NCI-H226 (cell line): ENCODE data around the gene LIMD2.

ENCODE experiments used
- DNase-seq: peaks from one replicate; pipeline ENCODE4 v3.0.0-alpha.2; 2015

The LIMD2 gene

GRCh38 chr17:63679214-63679613 is 20.7 kb downstream of the LIMD2 start:
- no peak for DNase-seq

GRCh38 chr17:63676584-63676983 is 23.3 kb downstream of the LIMD2 start:
- DNase-seq: no peak

GRCh38 chr17:63675607-63676546 is 24.0 kb downstream of the LIMD2 start:
- DNase-seq: peak; percentile 85

DNA sequence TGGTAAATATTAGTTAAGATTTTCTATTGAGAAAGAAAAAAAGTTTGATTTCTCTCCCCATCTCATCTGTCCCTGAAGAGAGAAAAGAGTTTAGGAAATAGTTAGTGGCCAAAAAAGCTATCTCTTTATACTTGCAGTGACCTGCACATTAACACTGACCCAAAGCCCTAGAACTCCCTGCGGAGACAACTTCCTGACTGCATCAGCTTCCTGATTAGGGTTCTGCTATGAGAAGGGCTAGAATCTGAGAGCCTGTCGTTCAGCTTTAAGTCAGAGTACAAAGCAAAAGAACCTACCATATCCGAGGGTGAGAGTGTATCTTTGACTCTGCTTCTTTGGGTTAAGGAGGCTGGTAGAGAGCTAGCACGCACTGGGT is 24.7 kb downstream of the LIMD2 start:
- DNase-seq: no peak

GRCh38 chr17:63672856-63673255 is 27.1 kb downstream of the LIMD2 start:
- DNase-seq: no peak

DNA sequence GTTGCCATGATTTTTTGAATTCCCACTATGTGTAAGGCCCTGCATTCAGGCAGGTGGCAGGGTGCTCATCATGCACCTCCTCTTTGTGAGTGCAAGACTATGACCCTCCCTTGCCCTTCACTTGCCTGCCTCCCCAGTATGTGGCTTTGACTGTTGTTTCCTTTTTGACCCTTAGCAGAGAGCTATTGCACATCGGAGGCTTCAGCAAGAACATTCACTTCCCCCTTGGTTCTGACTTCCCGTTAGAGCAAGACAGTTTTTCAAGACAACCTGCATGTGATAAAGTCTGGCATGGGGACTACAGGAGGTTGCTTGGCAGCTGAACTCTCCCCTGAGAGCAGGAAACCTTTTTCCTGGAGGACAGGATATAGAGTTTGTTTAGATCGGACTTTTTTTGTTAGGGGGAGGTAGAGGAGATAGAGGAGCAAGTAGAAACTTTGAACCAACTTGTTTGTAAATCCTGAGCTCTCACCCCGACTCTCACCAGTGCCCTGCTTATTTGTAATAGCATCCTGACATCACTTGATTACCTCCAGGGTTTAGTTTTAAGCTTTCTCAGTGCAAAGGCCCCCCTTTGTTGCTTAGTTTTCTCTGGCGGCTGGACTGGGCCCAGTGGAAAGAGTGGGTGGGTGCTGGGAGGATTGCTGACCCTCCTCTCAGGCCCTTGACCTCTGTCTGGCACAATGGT is 34.3 kb downstream of the LIMD2 start:
- DNase-seq: no peak

DNA sequence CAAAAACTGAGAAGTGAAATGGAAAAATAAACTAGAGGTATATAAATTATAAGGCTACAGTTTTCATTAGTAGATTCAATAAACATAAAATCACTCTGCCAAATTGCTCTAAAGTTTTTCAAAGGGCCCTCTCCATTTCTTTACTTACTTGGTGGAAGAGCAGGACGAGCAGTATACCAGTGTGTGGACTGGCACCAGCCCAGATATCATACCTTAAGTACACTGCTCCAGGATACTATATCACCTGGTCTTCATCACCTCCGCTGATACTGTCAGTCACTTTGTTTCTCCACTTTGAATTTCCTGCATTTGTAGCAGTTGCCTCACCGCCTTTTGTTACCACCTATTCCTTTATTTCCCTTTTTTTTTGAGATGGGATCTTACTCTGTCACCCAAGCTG is 40.1 kb downstream of the LIMD2 start:
- no peak for DNase-seq

DNA sequence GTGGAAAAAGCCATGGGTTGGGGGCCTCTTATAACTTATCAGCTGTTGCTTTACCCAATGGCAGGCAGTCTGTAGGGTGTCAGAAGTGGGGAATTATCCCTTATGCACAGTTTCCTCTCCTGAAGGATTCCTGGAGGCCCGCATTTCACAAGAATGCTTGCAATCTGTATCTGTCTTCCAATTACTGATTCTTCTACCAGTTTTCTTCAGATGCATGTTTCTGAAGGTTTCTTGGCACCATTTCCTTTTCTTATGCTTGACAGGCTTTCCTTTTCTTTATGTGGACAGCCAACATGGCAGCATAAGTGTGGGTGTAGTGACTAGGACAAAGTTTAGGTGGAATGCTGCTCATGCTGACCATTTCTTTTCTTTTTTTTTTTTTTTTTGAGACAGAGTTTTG is 41.6 kb downstream of the LIMD2 start:
- DNase-seq: no peak

DNA sequence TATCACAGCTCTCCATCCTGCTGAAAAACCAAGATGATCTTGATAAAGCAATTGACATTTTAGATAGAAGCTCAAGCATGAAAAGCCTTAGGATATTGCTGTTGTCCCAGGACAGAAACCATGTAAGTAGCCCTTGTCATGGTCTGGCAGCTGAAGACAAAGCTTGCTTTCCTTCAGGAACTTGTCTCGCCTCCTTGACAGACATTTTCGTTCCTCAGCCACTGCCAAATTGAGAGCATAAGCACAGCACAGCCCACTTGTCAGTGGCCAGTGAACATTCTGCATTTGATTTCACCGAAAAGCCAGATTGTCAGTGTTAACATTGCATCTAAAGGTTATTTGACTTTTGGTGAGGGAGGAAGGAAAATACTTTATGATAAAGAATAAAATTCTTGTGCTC is 42.1 kb downstream of the LIMD2 start:
- no peak for DNase-seq

GRCh38 chr17:63653050-63653449 is 46.9 kb downstream of the LIMD2 start:
- peak; percentile 15 for DNase-seq

- DNase-seq: no peak
These were observed 47.8 kb downstream of the LIMD2 start for GRCh38 chr17:63652106-63652505.

- DNase-seq: no peak
These were observed 50.1 kb downstream of the LIMD2 start for GRCh38 chr17:63649813-63650212.

GRCh38 chr17:63647936-63648335 is 52.0 kb downstream of the LIMD2 start:
- no peak for DNase-seq

- DNase-seq: peak; percentile 76
These were observed 52.7 kb downstream of the LIMD2 start for GRCh38 chr17:63647065-63647725.

DNA sequence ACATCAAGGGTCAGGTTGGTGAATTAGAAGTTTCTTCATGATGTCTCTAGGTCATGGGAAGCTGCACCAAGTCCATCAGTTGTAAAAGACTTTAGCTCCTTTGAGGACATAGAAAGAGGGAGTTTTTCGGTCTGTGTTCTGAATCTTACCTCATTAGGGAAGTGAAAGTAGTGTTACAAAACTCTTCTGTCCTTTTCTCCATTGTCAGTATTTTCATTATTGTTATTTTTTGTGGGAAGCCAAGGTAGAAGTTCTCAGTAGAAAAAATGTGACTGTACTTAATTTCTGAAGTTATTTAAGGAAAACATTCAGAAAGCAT is 53.5 kb downstream of the LIMD2 start:
- no peak for DNase-seq
